ENCODE data around the gene BMPER.

- TF ChIP-seq POLR2A (IDR thresholded peaks at IDR 0.05) = no peak
- TF ChIP-seq, protein P1, sequence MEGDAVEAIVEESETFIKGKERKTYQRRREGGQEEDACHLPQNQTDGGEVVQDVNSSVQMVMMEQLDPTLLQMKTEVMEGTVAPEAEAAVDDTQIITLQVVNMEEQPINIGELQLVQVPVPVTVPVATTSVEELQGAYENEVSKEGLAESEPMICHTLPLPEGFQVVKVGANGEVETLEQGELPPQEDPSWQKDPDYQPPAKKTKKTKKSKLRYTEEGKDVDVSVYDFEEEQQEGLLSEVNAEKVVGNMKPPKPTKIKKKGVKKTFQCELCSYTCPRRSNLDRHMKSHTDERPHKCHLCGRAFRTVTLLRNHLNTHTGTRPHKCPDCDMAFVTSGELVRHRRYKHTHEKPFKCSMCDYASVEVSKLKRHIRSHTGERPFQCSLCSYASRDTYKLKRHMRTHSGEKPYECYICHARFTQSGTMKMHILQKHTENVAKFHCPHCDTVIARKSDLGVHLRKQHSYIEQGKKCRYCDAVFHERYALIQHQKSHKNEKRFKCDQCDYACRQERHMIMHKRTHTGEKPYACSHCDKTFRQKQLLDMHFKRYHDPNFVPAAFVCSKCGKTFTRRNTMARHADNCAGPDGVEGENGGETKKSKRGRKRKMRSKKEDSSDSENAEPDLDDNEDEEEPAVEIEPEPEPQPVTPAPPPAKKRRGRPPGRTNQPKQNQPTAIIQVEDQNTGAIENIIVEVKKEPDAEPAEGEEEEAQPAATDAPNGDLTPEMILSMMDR (IDR thresholded peaks at IDR 0.05) = no peak
Measured at GRCh38 chr7:34043461-34044305, 138.3 kb downstream of the BMPER start.

All from testis (tissue), 2 donors.